Measurements from ENCODE around the gene PIGN. TPM values are rescaled to one million over a fixed set of nuclear protein-coding genes. Genes with fewer than 3 reads are reported as not detected.

Gene PIGN
- total and polyA plus RNA-seq, 2 donors (not counting 1 experiment from before 2014, with no cell fraction given) = 2.7 to 37.3 TPM

DNA sequence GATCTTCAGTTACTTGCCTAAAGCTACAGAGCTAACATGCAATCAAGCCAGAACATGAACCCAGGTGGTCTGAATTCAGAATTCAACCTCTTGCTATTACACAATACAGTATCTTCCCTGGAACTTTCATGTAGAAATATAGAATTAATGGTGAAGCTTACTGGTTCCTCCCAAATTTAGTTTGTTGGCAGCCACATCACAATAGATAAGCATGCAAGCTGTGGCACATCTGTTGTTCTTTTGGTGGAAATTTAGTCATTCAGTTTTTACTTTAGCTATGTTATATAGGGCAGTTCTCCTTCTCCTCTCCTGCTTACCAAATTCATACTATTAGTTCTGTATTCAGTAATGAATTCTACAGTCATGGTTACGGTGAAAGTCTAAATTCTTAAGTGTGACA lies 193.0 kb downstream of the PIGN start:
- Histone ChIP-seq H3K9me3 (ENCODE audit: control extremely low read depth in 1 of 3, control insufficient read depth in 2 of 3, insufficient read depth in 1 of 3, low read length in 2 of 3) (no peaks in the 10 kb centered on the region), H3K27me3 (replicated peaks in 1 of 4; ENCODE audit: control extremely low read depth in 1 of 4, control insufficient read depth in 3 of 4, insufficient read depth in 4 of 4, low read length in 3 of 4) (no peaks in the 10 kb centered on the region), H3K4me3 (ENCODE audit: control extremely low read depth in 1 of 5, extremely low read depth in 1 of 5, insufficient read depth in 1 of 5, low read depth in 2 of 5, low read length in 4 of 5) (no peak overlapping the region), H3K36me3 (replicated peaks in 1 of 2; ENCODE audit: control extremely low read depth in 1 of 2, control insufficient read depth in 1 of 2, extremely low read depth in 1 of 2, insufficient read depth in 2 of 2, low read length in 1 of 2) (no peaks in the 10 kb centered on the region), H3K4me1 (ENCODE audit: control insufficient read depth in 2 of 2, insufficient read depth in 2 of 2, low read length in 2 of 2) (no peaks in the 10 kb centered on the region), H2AFZ (ENCODE audit: insufficient read depth, low read depth, low read length, poor library complexity, severe bottlenecking) (no peak overlapping the region), H3K79me2 (ENCODE audit: control insufficient read depth, insufficient read depth, low read length) (no peaks in the 10 kb centered on the region), H4K20me1 (ENCODE audit: control insufficient read depth, insufficient read depth, low read length, poor library complexity, severe bottlenecking) (no peaks in the 10 kb centered on the region), H3K27ac (ENCODE audit: low read length in 2 of 2) (no peak overlapping the region), H3K9ac (ENCODE audit: low read length) (no peak overlapping the region), H3K4me2 (replicated peaks; ENCODE audit: low read depth, low read length, poor library complexity, severe bottlenecking) (no peak overlapping the region)
- ChIA-PET POLR2A (no interaction called here), CTCF (no interaction called here)
- no peak overlapping the region for H3K4me3 Mint-ChIP-seq
- DNase-seq (no peak), ATAC-seq (ENCODE audit: low read depth) (no peak)
- no peaks in the 10 kb centered on the region for H3K9me3 Mint-ChIP-seq (ENCODE audit: insufficient read depth)
- intact Hi-C loops (cut with micrococcal nuclease) = no loop called here
- H3K4me1 Mint-ChIP-seq = no peaks in the 10 kb centered on the region
- TF ChIP-seq, protein P1, sequence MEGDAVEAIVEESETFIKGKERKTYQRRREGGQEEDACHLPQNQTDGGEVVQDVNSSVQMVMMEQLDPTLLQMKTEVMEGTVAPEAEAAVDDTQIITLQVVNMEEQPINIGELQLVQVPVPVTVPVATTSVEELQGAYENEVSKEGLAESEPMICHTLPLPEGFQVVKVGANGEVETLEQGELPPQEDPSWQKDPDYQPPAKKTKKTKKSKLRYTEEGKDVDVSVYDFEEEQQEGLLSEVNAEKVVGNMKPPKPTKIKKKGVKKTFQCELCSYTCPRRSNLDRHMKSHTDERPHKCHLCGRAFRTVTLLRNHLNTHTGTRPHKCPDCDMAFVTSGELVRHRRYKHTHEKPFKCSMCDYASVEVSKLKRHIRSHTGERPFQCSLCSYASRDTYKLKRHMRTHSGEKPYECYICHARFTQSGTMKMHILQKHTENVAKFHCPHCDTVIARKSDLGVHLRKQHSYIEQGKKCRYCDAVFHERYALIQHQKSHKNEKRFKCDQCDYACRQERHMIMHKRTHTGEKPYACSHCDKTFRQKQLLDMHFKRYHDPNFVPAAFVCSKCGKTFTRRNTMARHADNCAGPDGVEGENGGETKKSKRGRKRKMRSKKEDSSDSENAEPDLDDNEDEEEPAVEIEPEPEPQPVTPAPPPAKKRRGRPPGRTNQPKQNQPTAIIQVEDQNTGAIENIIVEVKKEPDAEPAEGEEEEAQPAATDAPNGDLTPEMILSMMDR (IDR thresholded peaks at IDR 0.05) = no peak
- no peak for TF ChIP-seq EZH2 (IDR thresholded peaks at IDR 0.05; ENCODE audit: borderline replicate concordance, insufficient read depth, low read depth, low read length, poor library complexity, severe bottlenecking)
- H3K27me3 Mint-ChIP-seq = peaks cover 14% of the 10 kb centered on the region
- WGBS (ENCODE audit: insufficient coverage) = no CpG with 5 or more reads among the region's 1 CpG
- H3K27ac Mint-ChIP-seq = no peak overlapping the region

DNA sequence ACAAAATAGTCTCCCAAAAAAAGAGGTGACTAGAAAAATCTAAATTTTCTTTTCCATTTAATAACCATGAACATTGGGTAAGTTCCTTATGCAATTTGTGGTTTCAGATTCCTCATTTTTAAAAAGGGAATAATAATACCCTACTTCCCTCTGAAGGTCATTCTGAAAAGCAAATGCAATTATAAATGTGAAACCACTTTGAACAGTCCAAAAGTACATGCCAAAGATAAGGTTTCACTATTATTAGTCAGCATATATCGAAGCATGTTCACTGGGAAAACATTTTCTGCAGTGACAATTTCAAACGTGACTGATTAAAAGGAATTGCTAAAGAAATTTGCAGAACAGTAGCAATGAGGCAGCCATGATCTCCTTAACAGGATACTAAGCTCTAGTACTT lies 193.9 kb downstream of the PIGN start:
- ATAC-seq (ENCODE audit: low read depth) (no peak), DNase-seq (no peak)
- Mint-ChIP-seq H3K4me3 (no peak overlapping the region), H3K4me1 (no peaks in the 10 kb centered on the region), H3K27ac (no peak overlapping the region), H3K27me3 (peaks cover 17% of the 10 kb centered on the region), H3K9me3 (ENCODE audit: insufficient read depth) (no peaks in the 10 kb centered on the region)
- Histone ChIP-seq H3K4me1 (ENCODE audit: control insufficient read depth in 2 of 2, insufficient read depth in 2 of 2, low read length in 2 of 2) (no peaks in the 10 kb centered on the region), H3K36me3 (replicated peaks in 1 of 2; ENCODE audit: control extremely low read depth in 1 of 2, control insufficient read depth in 1 of 2, extremely low read depth in 1 of 2, insufficient read depth in 2 of 2, low read length in 1 of 2) (no peaks in the 10 kb centered on the region), H3K4me2 (replicated peaks; ENCODE audit: low read depth, low read length, poor library complexity, severe bottlenecking) (no peak overlapping the region), H3K9ac (ENCODE audit: low read length) (no peak overlapping the region), H3K27ac (ENCODE audit: low read length in 2 of 2) (no peak overlapping the region), H3K27me3 (replicated peaks in 1 of 4; ENCODE audit: control extremely low read depth in 1 of 4, control insufficient read depth in 3 of 4, insufficient read depth in 4 of 4, low read length in 3 of 4) (peaks cover 0 to 6% (median 0%) of the 10 kb centered on the region in 4 experiments), H2AFZ (ENCODE audit: insufficient read depth, low read depth, low read length, poor library complexity, severe bottlenecking) (no peak overlapping the region), H3K4me3 (ENCODE audit: control extremely low read depth in 1 of 5, extremely low read depth in 1 of 5, insufficient read depth in 1 of 5, low read depth in 2 of 5, low read length in 4 of 5) (no peak overlapping the region), H4K20me1 (ENCODE audit: control insufficient read depth, insufficient read depth, low read length, poor library complexity, severe bottlenecking) (no peaks in the 10 kb centered on the region), H3K9me3 (ENCODE audit: control extremely low read depth in 1 of 3, control insufficient read depth in 2 of 3, insufficient read depth in 1 of 3, low read length in 2 of 3) (no peaks in the 10 kb centered on the region), H3K79me2 (ENCODE audit: control insufficient read depth, insufficient read depth, low read length) (no peaks in the 10 kb centered on the region)
- no peak for TF ChIP-seq EZH2 (IDR thresholded peaks at IDR 0.05; ENCODE audit: borderline replicate concordance, insufficient read depth, low read depth, low read length, poor library complexity, severe bottlenecking)
- TF ChIP-seq, protein P1 (IDR thresholded peaks at IDR 0.05) = no peak
- intact Hi-C loops (cut with micrococcal nuclease) = no loop called here
- ChIA-PET POLR2A (no interaction called here), CTCF (no interaction called here)
- no CpG with 5 or more reads among the region's 2 CpGs for WGBS (ENCODE audit: insufficient coverage)

Data from B cell (primary cell).